Mucosa of stomach (tissue), 1 donor: ENCODE measurements around the gene CLDN16.

Source experiments
- H3K27me3 ChIP-seq: one replicate; pipeline ENCODE4 v1.7.0; 2013; ENCODE audit warnings: mild to moderate bottlenecking, low read length; ENCODE audit not compliant: control insufficient read depth, insufficient read depth
- H3K36me3 ChIP-seq: one replicate; pipeline ENCODE4 v1.7.0; 2013; ENCODE audit warnings: low read length; ENCODE audit not compliant: control insufficient read depth, insufficient read depth
- H3K4me1 ChIP-seq: one replicate; pipeline ENCODE4 v1.7.0; 2013; ENCODE audit warnings: mild to moderate bottlenecking, low read length; ENCODE audit not compliant: control insufficient read depth, insufficient read depth
- H3K4me3 ChIP-seq: one replicate; pipeline ENCODE4 v1.7.0; 2013; ENCODE audit warnings: low read length
- H3K9ac ChIP-seq: one replicate; pipeline ENCODE4 v1.7.0; 2013; ENCODE audit warnings: mild to moderate bottlenecking, low read length, moderate library complexity
- H3K9me3 ChIP-seq: one replicate; pipeline ENCODE4 v1.7.0; 2013; ENCODE audit warnings: mild to moderate bottlenecking, low read length, moderate library complexity; ENCODE audit not compliant: control insufficient read depth
- donor health status: Pancreatic carcinoma.

Gene CLDN16

DNA sequence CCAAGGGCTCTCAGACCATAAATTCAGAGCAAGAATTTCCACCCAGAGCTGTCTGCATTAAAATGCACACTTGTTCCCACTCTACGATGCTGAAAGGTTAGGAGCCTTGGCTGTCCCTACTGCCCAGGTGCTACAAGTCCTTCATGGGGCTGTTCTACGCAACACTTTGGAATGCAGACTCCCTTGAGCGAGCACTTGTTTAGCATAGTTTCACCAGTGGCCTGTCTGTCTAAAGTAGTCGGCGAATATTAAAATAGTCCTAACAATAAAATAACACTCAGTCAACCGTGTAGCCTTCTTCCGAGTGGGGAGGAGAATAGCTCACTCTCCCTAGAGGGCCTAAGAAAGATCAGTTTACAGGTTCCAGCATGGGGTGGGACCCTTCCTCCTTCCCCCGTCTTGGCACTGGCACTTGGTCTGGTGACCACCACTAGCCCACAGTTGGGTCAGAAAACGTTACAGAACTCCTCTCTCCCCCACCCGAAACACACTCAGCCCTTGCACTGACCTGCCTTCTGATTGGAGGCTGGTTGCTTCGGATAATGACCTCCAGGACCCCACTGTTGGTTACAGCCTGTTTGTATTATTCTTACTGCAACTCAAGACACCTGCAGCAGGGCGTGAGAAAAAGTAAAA, at the start of gene CLDN16:
Gene CLDN16, plus strand, starts transcription at position 586 of the 636 bp plus-strand sequence. CDS start 167 bp downstream, outside the sequence.
- Histone ChIP-seq H3K36me3 (no peaks in the 10 kb centered on the region), H3K4me3 (no peak within 1 kb of the TSS), H3K9ac (no peak within 1 kb of the TSS)

DNA sequence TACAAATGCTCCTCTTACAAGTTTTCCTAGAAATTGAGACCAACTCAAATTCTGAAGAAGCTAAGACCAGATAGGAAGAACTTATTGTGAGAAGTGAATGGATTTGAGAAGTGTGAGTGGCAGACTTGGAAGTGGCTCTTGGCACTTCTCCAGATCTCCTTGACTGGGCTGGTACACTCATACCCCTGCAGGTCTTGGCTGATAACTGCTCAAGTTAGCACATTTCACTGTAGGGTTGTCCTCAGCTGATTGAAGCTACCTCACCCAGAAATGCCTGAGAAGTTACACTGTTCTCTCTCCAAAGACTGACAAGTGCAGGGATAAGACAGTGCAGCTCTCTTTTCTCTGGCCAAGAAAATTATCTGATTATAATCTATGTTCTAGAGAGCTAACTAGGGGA, 49.2 kb upstream of the CLDN16 start:
- peaks cover 10% of the 10 kb centered on the region for H3K4me1 ChIP-seq
- no peaks in the 10 kb centered on the region for H3K27me3 ChIP-seq
- no peaks in the 10 kb centered on the region for H3K9me3 ChIP-seq
- no peak overlapping the region for H3K4me3 ChIP-seq
- H3K9ac ChIP-seq: no peak overlapping the region
- H3K36me3 ChIP-seq: no peaks in the 10 kb centered on the region

More for the DNA sequence above, at the start of gene CLDN16:
- Histone ChIP-seq H3K4me1 (no peaks in the 10 kb centered on the region), H3K9me3 (no peaks in the 10 kb centered on the region), H3K27me3 (no peaks in the 10 kb centered on the region)

DNA sequence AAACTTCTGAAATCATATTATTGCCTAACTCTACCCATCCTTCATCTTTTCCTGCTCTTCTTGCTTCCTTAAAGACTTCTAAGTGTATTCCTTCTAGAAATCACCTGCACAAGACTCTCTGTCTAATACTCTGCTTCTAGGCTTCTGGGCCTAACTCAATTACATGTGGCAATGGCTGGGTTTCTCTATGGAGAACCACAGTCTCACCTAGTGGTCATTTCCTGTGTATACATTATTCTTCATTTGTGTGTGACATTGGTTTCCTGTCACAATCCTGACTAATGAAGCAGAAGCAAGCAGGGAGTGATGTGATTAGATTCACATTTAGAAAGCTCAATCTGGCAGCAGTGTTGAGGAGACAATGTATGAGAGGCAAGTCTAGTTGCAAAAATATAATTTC, 48.8 kb upstream of the CLDN16 start:
- Histone ChIP-seq H3K4me3 (no peak overlapping the region), H3K9me3 (no peaks in the 10 kb centered on the region), H3K4me1 (peaks cover 10% of the 10 kb centered on the region), H3K27me3 (no peaks in the 10 kb centered on the region), H3K36me3 (no peaks in the 10 kb centered on the region), H3K9ac (no peak overlapping the region)

DNA sequence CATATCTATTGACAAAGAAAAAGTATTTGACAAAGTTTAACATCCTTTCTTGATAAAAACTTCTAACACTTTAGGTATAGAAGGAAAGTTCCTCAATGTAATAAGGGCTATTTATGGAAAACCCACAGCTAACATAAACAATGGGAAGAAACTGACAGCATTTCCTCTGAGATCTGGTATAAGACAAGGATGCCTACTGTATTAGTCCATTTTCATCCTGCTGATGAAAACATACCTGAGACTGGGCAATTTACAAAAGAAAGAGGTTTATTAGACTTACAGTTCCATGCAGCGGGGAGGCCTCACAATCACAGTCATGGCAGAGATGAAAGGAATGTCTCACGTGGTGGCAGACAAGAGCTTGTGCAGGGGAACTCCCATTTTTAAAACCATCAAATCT, 47.9 kb upstream of the CLDN16 start:
- H3K4me3 ChIP-seq: no peak overlapping the region
- H3K9ac ChIP-seq: no peak overlapping the region
- H3K4me1 ChIP-seq: peaks cover 17% of the 10 kb centered on the region
- no peaks in the 10 kb centered on the region for H3K27me3 ChIP-seq
- no peaks in the 10 kb centered on the region for H3K36me3 ChIP-seq
- no peaks in the 10 kb centered on the region for H3K9me3 ChIP-seq

- H3K9me3 ChIP-seq: no peaks in the 10 kb centered on the region
- H3K36me3 ChIP-seq: no peaks in the 10 kb centered on the region
- H3K4me3 ChIP-seq: no peak overlapping the region
- no peak overlapping the region for H3K9ac ChIP-seq
- H3K4me1 ChIP-seq: peaks cover 11% of the 10 kb centered on the region
- no peaks in the 10 kb centered on the region for H3K27me3 ChIP-seq
These were observed 42.7 kb upstream of the CLDN16 start for GRCh38 chr3:190345027-190345821.

DNA sequence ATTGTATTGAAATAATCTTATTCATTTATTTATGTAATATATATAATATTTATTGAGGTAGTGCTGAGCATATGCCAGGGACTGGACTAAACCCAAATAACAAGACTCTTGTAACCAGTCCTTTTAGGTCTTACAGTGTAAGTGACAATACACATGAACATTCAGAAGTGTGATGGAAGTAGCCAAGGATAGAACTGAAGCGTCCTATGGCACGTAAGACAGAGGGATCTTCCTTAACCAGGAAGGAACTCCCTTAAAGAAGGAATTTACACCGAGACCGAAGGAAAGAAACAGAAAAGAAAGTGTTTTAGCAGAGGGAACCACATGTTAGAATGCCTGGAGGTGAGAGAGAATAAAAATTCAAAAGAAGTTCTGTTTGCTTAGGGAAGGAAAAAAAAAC, 42.1 kb upstream of the CLDN16 start:
- peaks cover 11% of the 10 kb centered on the region for H3K4me1 ChIP-seq
- H3K9me3 ChIP-seq: no peaks in the 10 kb centered on the region
- no peak overlapping the region for H3K9ac ChIP-seq
- H3K4me3 ChIP-seq: no peak overlapping the region
- no peaks in the 10 kb centered on the region for H3K27me3 ChIP-seq
- H3K36me3 ChIP-seq: no peaks in the 10 kb centered on the region

GRCh38 chr3:190346541-190346940, 41.4 kb upstream of the CLDN16 start:
- no peaks in the 10 kb centered on the region for H3K27me3 ChIP-seq
- no peak overlapping the region for H3K9ac ChIP-seq
- H3K4me3 ChIP-seq: no peak overlapping the region
- H3K9me3 ChIP-seq: no peaks in the 10 kb centered on the region
- H3K4me1 ChIP-seq: peaks cover 11% of the 10 kb centered on the region
- no peaks in the 10 kb centered on the region for H3K36me3 ChIP-seq

- Histone ChIP-seq H3K4me3 (no peak overlapping the region), H3K36me3 (no peaks in the 10 kb centered on the region), H3K9ac (no peak overlapping the region), H3K9me3 (no peaks in the 10 kb centered on the region), H3K4me1 (no peaks in the 10 kb centered on the region), H3K27me3 (no peaks in the 10 kb centered on the region)
These were observed 35.0 kb upstream of the CLDN16 start for GRCh38 chr3:190352861-190353457.

- no peaks in the 10 kb centered on the region for H3K9me3 ChIP-seq
- H3K9ac ChIP-seq: no peak overlapping the region
- no peak overlapping the region for H3K4me3 ChIP-seq
- no peaks in the 10 kb centered on the region for H3K4me1 ChIP-seq
- no peaks in the 10 kb centered on the region for H3K36me3 ChIP-seq
- no peaks in the 10 kb centered on the region for H3K27me3 ChIP-seq
These were observed 31.7 kb upstream of the CLDN16 start for GRCh38 chr3:190356246-190356645.

DNA sequence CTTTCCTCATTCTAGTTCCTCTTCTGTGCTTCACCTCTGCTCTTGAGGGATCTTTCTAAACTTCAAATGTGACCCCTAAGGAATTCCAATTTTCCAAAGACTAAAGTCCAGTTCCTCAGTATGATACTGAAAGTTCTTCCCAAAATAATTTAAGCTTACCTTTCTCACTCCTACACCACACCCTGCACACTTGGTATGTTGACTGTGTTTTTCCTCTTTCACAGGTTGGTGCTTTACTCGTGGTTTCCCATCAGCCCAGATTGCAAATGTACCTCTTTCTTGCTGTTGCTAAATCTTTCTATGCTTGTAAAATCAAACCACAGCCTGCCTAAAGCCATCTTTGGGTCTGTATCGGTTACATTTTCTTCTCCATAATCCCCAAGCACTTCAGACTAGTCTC, 30.5 kb upstream of the CLDN16 start:
- Histone ChIP-seq H3K36me3 (no peaks in the 10 kb centered on the region), H3K9me3 (no peaks in the 10 kb centered on the region), H3K4me3 (no peak overlapping the region), H3K27me3 (no peaks in the 10 kb centered on the region), H3K9ac (no peak overlapping the region), H3K4me1 (no peaks in the 10 kb centered on the region)

DNA sequence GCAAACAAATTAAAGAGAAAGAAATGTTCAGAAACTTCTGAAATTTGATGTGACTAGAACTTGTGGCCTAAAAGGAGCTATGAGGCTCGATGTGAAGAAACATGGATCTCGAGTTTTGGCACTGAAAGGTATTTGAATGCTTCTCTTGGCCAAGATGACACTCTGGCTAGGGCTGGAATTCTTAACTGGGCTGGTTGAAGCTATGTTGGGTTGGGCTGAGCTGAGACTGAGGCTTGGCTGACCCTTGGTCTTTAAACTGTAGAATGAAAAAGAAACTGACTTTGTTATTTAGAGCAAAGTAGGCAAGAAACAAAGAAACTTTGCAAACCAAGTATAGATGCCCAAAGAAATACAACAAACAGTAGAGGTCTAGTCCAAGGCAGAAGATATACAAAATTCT, 28.1 kb upstream of the CLDN16 start:
- no peaks in the 10 kb centered on the region for H3K36me3 ChIP-seq
- H3K4me1 ChIP-seq: no peaks in the 10 kb centered on the region
- H3K9ac ChIP-seq: no peak overlapping the region
- no peaks in the 10 kb centered on the region for H3K9me3 ChIP-seq
- H3K4me3 ChIP-seq: no peak overlapping the region
- no peaks in the 10 kb centered on the region for H3K27me3 ChIP-seq

- Histone ChIP-seq H3K4me3 (no peak overlapping the region), H3K9ac (no peak overlapping the region), H3K36me3 (no peaks in the 10 kb centered on the region), H3K4me1 (no peaks in the 10 kb centered on the region), H3K27me3 (no peaks in the 10 kb centered on the region), H3K9me3 (no peaks in the 10 kb centered on the region)
These were observed 27.7 kb upstream of the CLDN16 start for GRCh38 chr3:190360228-190360627.
